T-helper 2 cell treated with Interferon-gamma antibody and Interleukin-4, amounts not matched to agents 5 μg/mL and 100 μg/mL, for 36 hours (primary cell): ENCODE results near the gene DPH1.

Source experiments
- DNase-seq: peaks from one replicate; pipeline ENCODE4 v3.0.0; 2021; ENCODE audit warnings: low spot score
- H3K27ac Mint-ChIP-seq: one replicate; pipeline ENCODE4 v1.8.0; 2021; ENCODE audit warnings: mild to moderate bottlenecking, mixed read lengths
- H3K27me3 Mint-ChIP-seq: one replicate; pipeline ENCODE4 v1.8.0; 2021; ENCODE audit warnings: low read depth, mixed read lengths
- H3K36me3 Mint-ChIP-seq: one replicate; pipeline ENCODE4 v1.8.0; 2021; ENCODE audit warnings: low read depth, mixed read lengths
- H3K4me1 Mint-ChIP-seq: one replicate; pipeline ENCODE4 v1.8.0; 2021; ENCODE audit warnings: low read depth, mixed read lengths
- H3K4me3 Mint-ChIP-seq: one replicate; pipeline ENCODE4 v1.8.0; 2022; ENCODE audit warnings: mild to moderate bottlenecking, moderate library complexity, mixed read lengths
- H3K9me3 Mint-ChIP-seq: one replicate; pipeline ENCODE4 v1.8.0; 2021; ENCODE audit warnings: mixed read lengths

Gene DPH1

GRCh38 chr17:2054512-2055291 is 24.7 kb downstream of the DPH1 start, which contains the start of gene HIC1:
TSS of gene HIC1 (plus strand) at chr17:2055103. CDS start at chr17:2056691, 1,588 bp downstream.
- peak; percentile 86 for DNase-seq
- Mint-ChIP-seq H3K36me3 (peaks cover 11% of the 10 kb centered on the region), H3K4me1 (peaks cover 16% of the 10 kb centered on the region), H3K27me3 (peaks cover 16% of the 10 kb centered on the region), H3K4me3 (peak within 1 kb of the TSS; percentile 81), H3K27ac (peak within 1 kb of the TSS; percentile 84), H3K9me3 (no peaks in the 10 kb centered on the region)

DNA sequence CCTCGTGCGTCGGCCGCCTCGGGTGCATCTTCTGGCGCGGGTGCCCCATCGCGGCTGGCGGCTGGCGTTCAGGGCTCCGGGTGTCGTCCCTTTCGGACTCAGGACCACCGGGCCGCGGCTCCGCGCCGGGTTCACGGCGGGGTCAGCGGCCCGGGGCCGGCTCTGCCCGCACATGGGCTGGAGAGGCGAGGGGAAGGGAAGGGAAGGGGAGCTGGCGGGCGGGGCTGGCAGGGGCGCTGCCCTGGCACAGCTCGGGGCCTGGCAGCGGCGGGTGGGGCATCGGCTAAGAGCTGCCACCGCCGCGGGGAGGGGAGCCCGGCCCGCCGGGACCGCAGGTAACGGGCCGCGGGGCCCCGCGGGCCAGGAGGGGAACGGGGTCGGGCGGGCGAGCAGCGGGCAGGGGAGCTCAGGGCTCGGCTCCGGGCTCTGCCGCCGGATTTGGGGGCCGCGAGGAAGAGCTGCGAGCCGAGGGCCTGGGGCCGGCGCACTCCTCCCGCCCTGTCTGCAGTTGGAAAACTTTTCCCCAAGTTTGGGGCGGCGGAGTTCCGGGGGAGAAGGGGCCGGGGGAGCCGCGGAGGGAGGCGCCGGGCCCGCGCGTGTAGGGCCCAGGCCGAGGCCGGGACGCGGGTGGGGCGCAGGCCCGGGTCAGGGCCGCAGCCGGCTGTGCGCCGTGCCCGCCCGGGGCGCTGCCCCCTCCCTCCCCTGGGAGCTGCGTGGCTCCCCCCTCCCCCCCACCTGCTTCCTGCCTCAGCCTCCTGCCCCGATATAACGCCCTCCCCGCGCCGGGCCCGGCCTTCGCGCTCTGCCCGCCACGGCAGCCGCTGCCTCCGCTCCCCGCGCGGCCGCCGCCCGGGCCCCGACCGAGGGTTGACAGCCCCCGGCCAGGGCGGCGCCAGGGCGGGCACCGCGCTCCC is 25.6 kb downstream of the DPH1 start:
- H3K4me3 Mint-ChIP-seq, result peak overlapping the region; percentile 81
- peak; percentile 51 for DNase-seq
- peak overlapping the region; percentile 55 for H3K27ac Mint-ChIP-seq

GRCh38 chr17:2056206-2057174 is 26.5 kb downstream of the DPH1 start:
- Mint-ChIP-seq H3K9me3 (no peaks in the 10 kb centered on the region), H3K27ac (peak overlapping the region; percentile 77), H3K27me3 (peaks cover 13% of the 10 kb centered on the region), H3K4me3 (peak overlapping the region; percentile 81), H3K4me1 (peaks cover 25% of the 10 kb centered on the region), H3K36me3 (peaks cover 27% of the 10 kb centered on the region)
- peak; percentile 50 for DNase-seq

More for the DNA sequence above, 25.6 kb downstream of the DPH1 start:
- Mint-ChIP-seq H3K4me1 (peaks cover 21% of the 10 kb centered on the region), H3K9me3 (no peaks in the 10 kb centered on the region), H3K27me3 (peaks cover 16% of the 10 kb centered on the region), H3K36me3 (peaks cover 19% of the 10 kb centered on the region)

DNA sequence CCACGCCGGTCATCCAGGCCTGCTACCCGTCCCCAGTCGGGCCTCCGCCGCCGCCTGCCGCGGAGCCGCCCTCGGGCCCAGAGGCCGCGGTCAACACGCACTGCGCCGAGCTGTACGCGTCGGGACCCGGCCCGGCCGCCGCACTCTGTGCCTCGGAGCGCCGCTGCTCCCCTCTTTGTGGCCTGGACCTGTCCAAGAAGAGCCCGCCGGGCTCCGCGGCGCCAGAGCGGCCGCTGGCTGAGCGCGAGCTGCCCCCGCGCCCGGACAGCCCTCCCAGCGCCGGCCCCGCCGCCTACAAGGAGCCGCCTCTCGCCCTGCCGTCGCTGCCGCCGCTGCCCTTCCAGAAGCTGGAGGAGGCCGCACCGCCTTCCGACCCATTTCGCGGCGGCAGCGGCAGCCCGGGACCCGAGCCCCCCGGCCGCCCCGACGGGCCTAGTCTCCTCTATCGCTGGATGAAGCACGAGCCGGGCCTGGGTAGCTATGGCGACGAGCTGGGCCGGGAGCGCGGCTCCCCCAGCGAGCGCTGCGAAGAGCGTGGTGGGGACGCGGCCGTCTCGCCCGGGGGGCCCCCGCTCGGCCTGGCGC is 27.3 kb downstream of the DPH1 start:
- Mint-ChIP-seq H3K27ac (peak overlapping the region; percentile 10), H3K9me3 (no peaks in the 10 kb centered on the region), H3K36me3 (peaks cover 34% of the 10 kb centered on the region), H3K4me3 (peak overlapping the region; percentile 15), H3K4me1 (peaks cover 27% of the 10 kb centered on the region), H3K27me3 (peaks cover 6% of the 10 kb centered on the region)
- DNase-seq, result no peak

- H3K4me3 Mint-ChIP-seq, result peak overlapping the region; percentile 67
- H3K27ac Mint-ChIP-seq, result peak overlapping the region; percentile 73
- H3K9me3 Mint-ChIP-seq, result no peaks in the 10 kb centered on the region
- H3K4me1 Mint-ChIP-seq, result peaks cover 30% of the 10 kb centered on the region
- peaks cover 41% of the 10 kb centered on the region for H3K36me3 Mint-ChIP-seq
- peaks cover 5% of the 10 kb centered on the region for H3K27me3 Mint-ChIP-seq
- DNase-seq, result peak; percentile 27
These were observed 28.0 kb downstream of the DPH1 start for GRCh38 chr17:2057760-2058585.

DNA sequence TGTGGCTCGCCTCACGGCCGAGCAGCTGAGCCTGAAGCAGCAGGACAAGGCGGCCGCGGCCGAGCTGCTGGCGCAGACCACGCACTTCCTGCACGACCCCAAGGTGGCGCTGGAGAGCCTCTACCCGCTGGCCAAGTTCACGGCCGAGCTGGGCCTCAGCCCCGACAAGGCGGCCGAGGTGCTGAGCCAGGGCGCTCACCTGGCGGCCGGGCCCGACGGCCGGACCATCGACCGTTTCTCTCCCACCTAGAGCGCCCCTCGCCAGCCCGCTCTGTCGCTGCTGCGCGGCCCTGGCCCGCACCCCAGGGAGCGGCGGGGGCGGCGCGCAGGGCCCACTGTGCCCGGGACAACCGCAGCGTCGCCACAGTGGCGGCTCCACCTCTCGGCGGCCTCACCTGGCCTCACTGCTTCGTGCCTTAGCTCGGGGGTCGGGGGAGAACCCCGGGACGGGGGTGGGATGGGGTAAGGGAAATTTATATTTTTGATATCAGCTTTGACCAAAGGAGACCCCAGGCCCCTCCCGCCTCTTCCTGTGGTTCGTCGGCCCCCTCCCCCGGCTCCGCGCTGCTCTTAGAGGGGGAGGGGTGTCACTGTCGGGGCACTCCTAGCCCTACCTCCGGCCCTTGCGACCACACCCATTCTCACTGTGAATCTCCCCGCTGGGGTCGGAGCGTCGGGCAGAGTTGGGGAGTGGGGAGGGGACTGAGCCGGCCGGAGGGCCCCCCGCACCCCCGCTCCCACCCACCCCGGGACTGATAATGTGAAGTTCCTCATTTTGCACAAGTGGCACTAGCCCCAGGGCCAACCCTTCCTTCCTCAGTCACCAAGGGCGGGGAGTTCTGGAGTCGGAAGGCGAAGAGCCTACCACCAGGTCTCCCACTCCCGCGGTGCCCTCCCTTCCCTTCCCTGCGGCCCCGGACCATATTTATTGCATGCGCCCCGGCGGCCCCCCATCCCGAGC is 28.9 kb downstream of the DPH1 start:
- peak; percentile 78 for DNase-seq
- Mint-ChIP-seq H3K4me1 (peaks cover 32% of the 10 kb centered on the region), H3K27me3 (no peaks in the 10 kb centered on the region), H3K36me3 (peaks cover 45% of the 10 kb centered on the region), H3K9me3 (no peaks in the 10 kb centered on the region), H3K4me3 (peak overlapping the region; percentile 76), H3K27ac (peak overlapping the region; percentile 73)

DNA sequence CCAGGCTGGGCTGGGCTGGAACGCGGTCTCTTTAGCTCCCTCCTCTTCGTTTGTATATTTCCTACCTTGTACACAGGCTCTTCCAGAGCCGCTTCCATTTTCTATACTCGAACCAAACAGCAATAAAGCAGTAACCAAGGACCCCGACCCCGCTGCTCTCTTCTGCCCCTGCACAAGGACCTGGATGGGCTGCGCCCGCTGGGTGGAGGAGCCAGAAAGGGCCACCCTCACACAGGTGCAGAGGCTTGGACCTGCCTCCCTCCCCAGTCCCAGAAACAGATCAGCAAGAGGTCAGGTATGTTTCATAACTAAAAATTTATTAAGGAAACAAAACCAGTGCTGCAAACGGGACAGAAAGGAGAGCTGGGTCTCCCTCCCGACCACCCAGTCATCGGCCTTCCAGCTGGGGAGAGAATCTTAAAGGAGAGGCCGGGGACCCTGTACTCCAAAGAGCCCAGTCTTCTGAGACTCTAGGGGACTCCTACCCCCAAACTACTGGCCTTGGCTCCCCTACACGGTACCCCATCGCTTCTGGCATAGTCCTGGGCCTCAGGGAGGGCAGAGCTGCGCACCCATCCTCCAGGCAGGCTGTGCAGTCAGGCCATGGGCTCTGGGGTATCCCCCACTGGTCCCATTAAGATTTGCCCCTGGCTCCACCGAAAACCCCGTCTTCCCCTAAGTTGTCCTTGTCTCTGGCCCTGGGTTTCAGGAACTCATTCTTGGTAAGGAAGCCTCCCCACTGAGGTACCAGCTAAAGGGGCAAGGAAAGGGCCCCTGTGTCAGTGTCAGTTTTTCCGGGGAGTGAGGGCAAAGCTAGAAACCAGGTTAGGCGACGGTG is 29.8 kb downstream of the DPH1 start:
- peaks cover 53% of the 10 kb centered on the region for H3K36me3 Mint-ChIP-seq
- H3K9me3 Mint-ChIP-seq, result no peaks in the 10 kb centered on the region
- DNase-seq, result no peak
- peak overlapping the region; percentile 76 for H3K4me3 Mint-ChIP-seq
- peak overlapping the region; percentile 73 for H3K27ac Mint-ChIP-seq
- peaks cover 40% of the 10 kb centered on the region for H3K4me1 Mint-ChIP-seq
- no peaks in the 10 kb centered on the region for H3K27me3 Mint-ChIP-seq

- Mint-ChIP-seq H3K27me3 (no peaks in the 10 kb centered on the region), H3K4me3 (peak overlapping the region; percentile 76), H3K27ac (peak overlapping the region; percentile 36), H3K4me1 (peaks cover 42% of the 10 kb centered on the region), H3K9me3 (no peaks in the 10 kb centered on the region), H3K36me3 (peaks cover 57% of the 10 kb centered on the region)
- no peak for DNase-seq
These were observed 30.4 kb downstream of the DPH1 start for GRCh38 chr17:2060385-2060658.

DNA sequence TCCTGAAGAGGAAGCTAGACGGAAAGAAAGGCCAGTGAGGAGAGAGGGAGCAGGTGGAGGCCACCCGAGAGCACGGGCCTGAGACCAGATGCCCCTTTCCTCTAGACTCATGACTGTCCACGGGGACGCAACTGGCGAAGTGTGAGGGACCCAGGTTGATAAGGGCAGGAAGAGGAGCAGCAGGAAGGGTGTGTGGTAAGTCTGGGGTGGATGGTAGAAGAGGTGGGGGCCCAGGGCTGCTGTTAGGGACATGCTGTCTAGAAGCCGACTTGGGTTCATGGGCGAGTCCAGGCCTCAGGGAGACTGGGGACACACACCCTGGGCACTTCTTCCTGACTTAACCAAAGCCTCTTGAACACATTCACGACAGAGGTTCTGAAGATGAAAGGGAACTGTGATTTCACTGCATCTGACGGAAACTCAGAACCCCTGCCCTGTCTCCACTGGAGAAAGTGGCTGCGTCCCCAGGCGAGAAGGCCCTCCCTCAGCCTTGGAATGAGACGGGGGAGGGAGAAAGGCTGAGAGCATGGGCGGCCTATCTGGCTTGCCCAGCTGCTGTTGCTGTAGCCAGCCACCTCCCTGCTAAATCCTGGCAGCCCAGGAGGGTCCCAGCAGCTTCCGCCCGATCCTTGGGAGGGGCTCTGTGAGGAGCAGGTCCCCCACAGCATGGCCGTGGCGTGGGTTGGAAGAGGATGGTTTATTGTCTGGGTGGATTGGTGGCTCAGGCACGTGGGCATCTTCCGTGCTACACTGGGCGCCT is 30.9 kb downstream of the DPH1 start:
- peak overlapping the region; percentile 36 for H3K27ac Mint-ChIP-seq

DNA sequence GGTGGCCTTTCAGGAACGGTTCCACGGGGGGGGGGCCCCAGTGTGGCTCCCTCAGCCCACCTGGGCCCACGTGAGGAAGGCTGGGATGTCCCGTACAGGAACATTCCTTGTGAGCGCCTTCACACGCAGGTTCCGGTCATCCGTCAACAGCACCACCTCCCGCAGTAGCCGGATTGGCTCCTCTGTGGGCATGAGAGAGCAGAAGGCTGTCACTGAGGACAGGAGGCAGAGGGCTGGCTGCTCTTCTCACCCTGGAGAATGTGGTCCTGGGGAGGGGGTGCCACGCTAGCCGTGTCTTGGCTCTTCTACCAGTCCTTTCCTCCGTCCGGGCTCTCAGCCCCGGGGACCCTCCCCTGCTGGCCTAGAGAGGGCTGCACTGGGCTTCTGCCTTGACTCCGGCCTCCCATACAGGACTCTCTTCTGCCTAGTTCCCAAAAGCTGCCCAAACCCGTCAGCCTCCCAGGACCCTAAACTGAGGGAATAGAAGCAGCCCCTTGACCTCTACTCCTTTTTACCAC is 31.5 kb downstream of the DPH1 start:
- H3K27ac Mint-ChIP-seq, result peak overlapping the region; percentile 70
- H3K4me1 Mint-ChIP-seq, result peaks cover 48% of the 10 kb centered on the region
- no peak overlapping the region for H3K4me3 Mint-ChIP-seq
- H3K36me3 Mint-ChIP-seq, result peaks cover 61% of the 10 kb centered on the region
- no peaks in the 10 kb centered on the region for H3K27me3 Mint-ChIP-seq
- no peak for DNase-seq
- H3K9me3 Mint-ChIP-seq, result no peaks in the 10 kb centered on the region

More for the DNA sequence above, 30.9 kb downstream of the DPH1 start:
- Mint-ChIP-seq H3K4me3 (peak overlapping the region; percentile 76), H3K4me1 (peaks cover 46% of the 10 kb centered on the region), H3K36me3 (peaks cover 57% of the 10 kb centered on the region), H3K27me3 (no peaks in the 10 kb centered on the region), H3K9me3 (no peaks in the 10 kb centered on the region)
- no peak for DNase-seq
